NB4 (cell line): ENCODE data around the gene BMF.

Experiments used
- DNase-seq: peaks from one replicate; pipeline ENCODE4 v3.0.0; 2010; ENCODE audit warnings: low read depth
- H3K4me3 ChIP-seq: one replicate; pipeline ENCODE4 v1.5.1; 2011; ENCODE audit warnings: mild to moderate bottlenecking, low read depth, low read length, moderate library complexity
- MAX ChIP-seq: IDR thresholded peaks from 2 replicates; pipeline ENCODE4 v1.6.1; 2011; ENCODE audit warnings: low read depth, low read length
- MYC ChIP-seq: IDR thresholded peaks from 2 replicates; pipeline ENCODE4 v1.6.1; 2011; ENCODE audit warnings: low read depth, low read length
- POLR2A ChIP-seq: IDR thresholded peaks from 2 replicates; pipeline ENCODE4 v1.6.1; 2011; ENCODE audit warnings: mild to moderate bottlenecking; ENCODE audit not compliant: insufficient read length; ENCODE audit errors: extremely low read depth
- TF ChIP-seq, protein P1 (sequence below): IDR thresholded peaks from one replicate; pipeline ENCODE4 v1.5.1; 2012; ENCODE audit warnings: low read depth, low read length

BMF gene

GRCh38 chr15:40104865-40105516, 3.7 kb downstream of the BMF start:
- peak overlapping the region; percentile 41 for H3K4me3 ChIP-seq
- no peak for TF ChIP-seq POLR2A
- TF ChIP-seq MYC = peak; percentile 64
- peak; percentile 82 for TF ChIP-seq MAX
- TF ChIP-seq, protein P1, sequence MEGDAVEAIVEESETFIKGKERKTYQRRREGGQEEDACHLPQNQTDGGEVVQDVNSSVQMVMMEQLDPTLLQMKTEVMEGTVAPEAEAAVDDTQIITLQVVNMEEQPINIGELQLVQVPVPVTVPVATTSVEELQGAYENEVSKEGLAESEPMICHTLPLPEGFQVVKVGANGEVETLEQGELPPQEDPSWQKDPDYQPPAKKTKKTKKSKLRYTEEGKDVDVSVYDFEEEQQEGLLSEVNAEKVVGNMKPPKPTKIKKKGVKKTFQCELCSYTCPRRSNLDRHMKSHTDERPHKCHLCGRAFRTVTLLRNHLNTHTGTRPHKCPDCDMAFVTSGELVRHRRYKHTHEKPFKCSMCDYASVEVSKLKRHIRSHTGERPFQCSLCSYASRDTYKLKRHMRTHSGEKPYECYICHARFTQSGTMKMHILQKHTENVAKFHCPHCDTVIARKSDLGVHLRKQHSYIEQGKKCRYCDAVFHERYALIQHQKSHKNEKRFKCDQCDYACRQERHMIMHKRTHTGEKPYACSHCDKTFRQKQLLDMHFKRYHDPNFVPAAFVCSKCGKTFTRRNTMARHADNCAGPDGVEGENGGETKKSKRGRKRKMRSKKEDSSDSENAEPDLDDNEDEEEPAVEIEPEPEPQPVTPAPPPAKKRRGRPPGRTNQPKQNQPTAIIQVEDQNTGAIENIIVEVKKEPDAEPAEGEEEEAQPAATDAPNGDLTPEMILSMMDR = peak; percentile 94
- DNase-seq = peak; percentile 89

DNA sequence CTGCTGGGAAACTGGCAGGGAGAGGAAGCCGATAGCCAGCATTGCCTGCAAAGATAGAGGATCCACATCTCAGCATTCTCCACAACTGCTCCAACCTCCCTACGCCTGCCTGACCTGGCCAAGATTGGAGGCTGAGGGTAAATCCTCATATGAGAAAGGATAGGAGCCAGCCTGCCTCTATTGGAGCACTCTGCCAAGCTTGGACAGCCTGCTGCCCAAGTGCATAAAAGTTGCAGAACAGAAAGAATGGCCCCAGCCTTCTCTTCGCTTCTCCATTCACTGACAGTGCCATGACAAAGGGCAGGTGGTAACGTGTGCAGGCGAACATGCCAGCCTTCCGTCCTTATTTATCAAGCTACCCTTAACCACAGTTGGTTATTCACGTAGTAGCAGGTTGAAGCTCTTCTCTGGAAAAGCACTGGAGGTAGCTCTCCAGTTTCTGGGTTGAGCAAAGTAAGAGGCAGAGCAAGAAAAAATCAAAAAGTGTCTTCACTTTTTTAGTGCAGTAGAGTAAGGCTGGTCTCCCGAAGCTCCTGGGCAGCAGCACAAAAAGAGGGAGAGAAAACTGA, 4.3 kb downstream of the BMF start:
- peak overlapping the region; percentile 30 for H3K4me3 ChIP-seq
- DNase-seq = no peak
- TF ChIP-seq, protein P1 = no peak
- TF ChIP-seq POLR2A (no peak), MAX (no peak), MYC (no peak)

- TF ChIP-seq MYC (no peak), MAX (no peak), POLR2A (no peak)
- TF ChIP-seq, protein P1 = no peak
- no peak overlapping the region for H3K4me3 ChIP-seq
- DNase-seq = no peak
These were observed 4.8 kb downstream of the BMF start for GRCh38 chr15:40103864-40104271.

- no peak overlapping the region for H3K4me3 ChIP-seq
- no peak for DNase-seq
- TF ChIP-seq MYC (no peak), MAX (no peak), POLR2A (no peak)
- TF ChIP-seq, protein P1 = no peak
These were observed 5.5 kb downstream of the BMF start for GRCh38 chr15:40102897-40103858.

GRCh38 chr15:40100947-40101905, 7.5 kb downstream of the BMF start:
- no peak for DNase-seq
- H3K4me3 ChIP-seq = no peak overlapping the region

More at GRCh38 chr15:40100947-40101905, 7.5 kb downstream of the BMF start:
- TF ChIP-seq MAX = no peak
- TF ChIP-seq MYC = no peak
- TF ChIP-seq POLR2A = no peak
- TF ChIP-seq, protein P1 = no peak
